H1 (cell line): Measurements from ENCODE around the gene TAP2. TPM values are rescaled to one million over a fixed set of nuclear protein-coding genes. Genes with fewer than 3 reads are reported as not detected.

Experiments used
- CTCF ChIA-PET: fragments of 300-600 bp; sonication (Branson Sonifier 250); formaldehyde crosslinking; loops from one replicate; lab custom pipeline; 2021; ENCODE audit not compliant: partially characterized antibody; lab: Charles Lee
- POLR2A ChIA-PET: fragments of 300-600 bp; sonication (Branson Sonifier 250); formaldehyde crosslinking; loops from one replicate; lab custom pipeline; 2021; ENCODE audit warnings: inconsistent platforms; ENCODE audit not compliant: partially characterized antibody; lab: Charles Lee
- DNase-seq, 2 experiments: peaks; one replicate each; pipeline versions ENCODE4 v3.0.0 to v3.0.0-alpha.2; 2010 to 2022; ENCODE audit warnings: low spot score in 2 of 2, low read depth in 1 of 2, mixed read lengths in 1 of 2
- FAIRE-seq: peaks from 2 replicates; lab custom pipeline; 2011; peaks lifted over from hg19 to GRCh38; lab: Jason Lieb, UNC
- H2AFZ ChIP-seq: 2 replicates; pipeline ENCODE4 v1.8.1; 2012; ENCODE audit warnings: low read length, inconsistent platforms
- H2AK5ac ChIP-seq: 2 replicates; pipeline ENCODE4 v1.6.1; 2013; ENCODE audit warnings: low read depth, low read length
- H2BK120ac ChIP-seq: replicated peaks from 2 replicates; pipeline ENCODE3; 2013; ENCODE audit warnings: low read depth, low read length, inconsistent platforms
- H2BK12ac ChIP-seq: 2 replicates; pipeline ENCODE4 v1.6.1; 2013; ENCODE audit warnings: low read depth, low read length
- H2BK15ac ChIP-seq: 2 replicates; pipeline ENCODE4 v1.6.1; 2013; ENCODE audit warnings: low read length
- H2BK20ac ChIP-seq: 2 replicates; pipeline ENCODE4 v1.6.1; 2013; ENCODE audit warnings: low read length
- H2BK5ac ChIP-seq: 2 replicates; pipeline ENCODE4 v1.6.1; 2013; ENCODE audit warnings: low read depth, low read length
- H3K14ac ChIP-seq: 2 replicates; pipeline ENCODE4 v1.6.1; 2013; ENCODE audit warnings: inconsistent platforms; ENCODE audit not compliant: insufficient read length
- H3K18ac ChIP-seq: 2 replicates; pipeline ENCODE4 v1.6.1; 2013; ENCODE audit warnings: low read length; ENCODE audit errors: extremely low read depth
- H3K23ac ChIP-seq: 2 replicates; pipeline ENCODE4 v1.6.1; 2013; ENCODE audit warnings: inconsistent platforms; ENCODE audit not compliant: insufficient read length
- H3K23me2 ChIP-seq: 2 replicates; pipeline ENCODE4 v1.6.1; 2013; ENCODE audit warnings: low read depth, low read length
- H3K27ac ChIP-seq: 2 replicates; pipeline ENCODE4 v1.6.1; 2011; ENCODE audit warnings: low read depth, low read length, inconsistent platforms
- H3K27me3 ChIP-seq, 4 experiments: replicated peaks in 1 of 4; 1 replicate in 1 of 4; 2 replicates in 3 of 4; pipeline versions ENCODE4 v1.6.1 to v1.8.1; 2011 to 2013; ENCODE audit warnings: low read length in 3 of 4, mild to moderate bottlenecking in 3 of 4, inconsistent platforms in 2 of 4, mixed read lengths in 2 of 4, moderate library complexity in 1 of 4; ENCODE audit not compliant: control insufficient read depth in 3 of 4, insufficient read depth in 3 of 4; ENCODE audit errors: extremely low read depth in 1 of 4
- H3K36me3 ChIP-seq, 4 experiments: 2 replicates each; pipeline versions ENCODE4 v1.6.1 to v1.8.1; 2011 to 2013; ENCODE audit warnings: mild to moderate bottlenecking in 4 of 4, low read length in 3 of 4, moderate library complexity in 2 of 4, control low read depth in 1 of 4, inconsistent platforms in 1 of 4; ENCODE audit not compliant: insufficient read depth in 4 of 4, control insufficient read depth in 2 of 4
- H3K4ac ChIP-seq: replicated peaks from 2 replicates; pipeline ENCODE3; 2013; ENCODE audit warnings: low read length, low read depth, mixed read lengths, inconsistent platforms; ENCODE audit not compliant: insufficient read length
- H3K4me1 ChIP-seq, 4 experiments: replicated peaks in 1 of 4; 1 replicate in 1 of 4; 2 replicates in 3 of 4; pipeline versions ENCODE4 v1.6.1 to v1.8.1; 2011 to 2013; ENCODE audit warnings: low read length in 3 of 4, inconsistent platforms in 2 of 4, mixed read lengths in 1 of 4; ENCODE audit not compliant: insufficient read depth in 4 of 4, control insufficient read depth in 3 of 4
- H3K4me2 ChIP-seq, 2 experiments: 2 replicates each; pipeline versions ENCODE4 v1.6.1 to v1.8.1; 2011 to 2013; ENCODE audit warnings: low read depth in 2 of 2, low read length in 2 of 2, control low read depth in 1 of 2, inconsistent platforms in 1 of 2, mild to moderate bottlenecking in 1 of 2; ENCODE audit not compliant: insufficient read depth in 1 of 2
- H3K4me3 ChIP-seq, 4 experiments: fragments of 200-600, 300-600 bp in 1 of 4; sonication (generic), shearing (Covaris generic), sonication (Bioruptor Twin) in 1 of 4; 2 replicates each; pipeline versions ENCODE4 v1.5.1 to v1.8.1; 2011 to 2016; ENCODE audit warnings: low read length in 4 of 4, low read depth in 3 of 4, control low read depth in 2 of 4, inconsistent platforms in 2 of 4, mild to moderate bottlenecking in 2 of 4, mixed read lengths in 1 of 4, moderate library complexity in 1 of 4; ENCODE audit not compliant: insufficient read depth in 2 of 4; ENCODE audit errors: extremely low read depth in 1 of 4
- H3K56ac ChIP-seq: replicated peaks from 2 replicates; pipeline ENCODE3; 2013; ENCODE audit warnings: low read depth, mild to moderate bottlenecking, mixed read lengths, low read length, inconsistent platforms; ENCODE audit not compliant: insufficient read length
- H3K79me1 ChIP-seq: 2 replicates; pipeline ENCODE4 v1.6.1; 2013; ENCODE audit warnings: low read depth, low read length, control low read depth
- H3K79me2 ChIP-seq, 2 experiments: 2 replicates each; pipeline versions ENCODE4 v1.6.1 to v1.8.1; 2012 to 2013; ENCODE audit warnings: low read length in 2 of 2, mild to moderate bottlenecking in 2 of 2, inconsistent platforms in 1 of 2; ENCODE audit not compliant: insufficient read depth in 2 of 2, control insufficient read depth in 1 of 2
- H3K9ac ChIP-seq, 4 experiments: replicated peaks in 1 of 4; 1 replicate in 1 of 4; 2 replicates in 3 of 4; pipeline versions ENCODE4 v1.6.1 to v1.8.1; 2011 to 2013; ENCODE audit warnings: low read depth in 3 of 4, low read length in 3 of 4, control low read depth in 2 of 4, mild to moderate bottlenecking in 2 of 4, moderate library complexity in 2 of 4, inconsistent platforms in 1 of 4; ENCODE audit errors: extremely low read depth in 1 of 4
- H3K9me3 ChIP-seq, 2 experiments: 2 replicates each; pipeline versions ENCODE4 v1.6.1 to v1.8.1; 2012 to 2013; ENCODE audit warnings: mild to moderate bottlenecking in 2 of 2, moderate library complexity in 2 of 2, control low read depth in 1 of 2, inconsistent platforms in 1 of 2, low read depth in 1 of 2, low read length in 1 of 2, mixed read lengths in 1 of 2; ENCODE audit not compliant: insufficient read depth in 2 of 2
- H4K20me1 ChIP-seq, 2 experiments: replicated peaks in 1 of 2; 2 replicates each; pipeline versions ENCODE3 to v1.8.1; 2011 to 2013; ENCODE audit warnings: inconsistent platforms in 2 of 2, low read length in 2 of 2, mild to moderate bottlenecking in 1 of 2; ENCODE audit not compliant: insufficient read depth in 2 of 2, control insufficient read depth in 1 of 2
- H4K5ac ChIP-seq: 2 replicates; pipeline ENCODE4 v1.6.1; 2013; ENCODE audit warnings: low read length, low read depth, mixed read lengths, inconsistent platforms; ENCODE audit not compliant: insufficient read length
- H4K8ac ChIP-seq: 2 replicates; pipeline ENCODE4 v1.8.0; 2013; ENCODE audit warnings: mild to moderate bottlenecking, moderate library complexity, low read length, inconsistent platforms; ENCODE audit not compliant: insufficient read depth; ENCODE audit errors: extremely low read depth
- H4K91ac ChIP-seq: replicated peaks from 2 replicates; pipeline ENCODE3; 2013; ENCODE audit warnings: low read length, mixed read lengths, inconsistent platforms; ENCODE audit not compliant: insufficient read length
- BCL11A ChIP-seq, 2 experiments: IDR thresholded peaks; one replicate each; pipeline ENCODE4 v1.6.1; 2011; ENCODE audit warnings: low read depth in 2 of 2, low read length in 2 of 2, mild to moderate bottlenecking in 2 of 2
- CBX5 ChIP-seq: fragments of 300-800, 300-1000 bp; sonication (generic); IDR thresholded peaks from 2 replicates; pipeline ENCODE4 v1.7.1; 2016; ENCODE audit warnings: antibody characterized with exemption, low read length, low read depth
- POLR2AphosphoS5 ChIP-seq: IDR thresholded peaks from 2 replicates; pipeline ENCODE4 v1.6.1; 2011; ENCODE audit warnings: low read depth, low read length
- SAP30 ChIP-seq: fragments of 300-600 bp; sonication (generic); IDR thresholded peaks from 2 replicates; pipeline ENCODE4 v1.7.1; 2012; ENCODE audit warnings: low read length, moderate library complexity, mild to moderate bottlenecking, inconsistent platforms; ENCODE audit not compliant: insufficient read depth, insufficient replicate concordance
- SIN3A ChIP-seq, 2 experiments: IDR thresholded peaks in 1 of 2; conservative IDR thresholded peaks in 1 of 2; 2 replicates each; pipeline ENCODE4 v1.6.1; 2011 to 2012; ENCODE audit warnings: low read length in 2 of 2, improper control_type of control experiment in 1 of 2, low read depth in 1 of 2, mild to moderate bottlenecking in 1 of 2
- ZNF274 ChIP-seq: IDR thresholded peaks from 2 replicates; pipeline ENCODE4 v1.7.0; 2012; ENCODE audit warnings: low read length, borderline replicate concordance; ENCODE audit errors: extremely low read depth
- WGBS, 2 experiments: shearing (Covaris generic) in 1 of 2; methylation state at CpG; one replicate each; pipeline versions ENCODE4 v1.1.6 to v1.1.7; 2013 to 2015; ENCODE audit warnings: low lambda C conversion rate in 2 of 2, mixed read lengths in 2 of 2, inconsistent platforms in 1 of 2, low coverage in 1 of 2, missing lambda C conversion rate in 1 of 2; ENCODE audit not compliant: insufficient replicate concordance in 2 of 2, insufficient coverage in 1 of 2, insufficient read length in 1 of 2; ENCODE audit errors: extremely low coverage in 1 of 2, missing lambda C conversion rate in 1 of 2; 5-methylcytosine and 5-hydroxymethylcytosine counted together
- polyA plus RNA-seq, 7 experiments: library from polyadenylated mRNA; depleted of rRNA in 3 of 7; stranded (reverse) in 5 of 7; unstranded in 2 of 7; fragments of >200 nt in 5 of 7; fragments of 200-250 nt in 2 of 7; gene quantifications; 1 replicate in 5 of 7; 2 replicates in 1 of 7; 4 replicates in 1 of 7; pipeline versions ENCODE4 v1.2.1 to v1.2.3, GENCODE V29; 2011 to 2013; ENCODE audit warnings: missing spikeins in 2 of 7, mixed read lengths in 2 of 7
- total RNA-seq: library from RNA; stranded (reverse); fragmentation: NEBNext Ultra II Directional; extraction: Animal tissue kit (Norgen Biotek cat#: 25700); gene quantifications from 2 replicates; pipeline ENCODE4 v1.2.1, GENCODE V29; 2021

Gene TAP2
- total and polyA plus RNA-seq, 2 of the 8 experiments (the other 6 are each of a cell fraction or from before 2014, with no cell fraction given), result 11.3 to 27.2 TPM

GRCh38 chr6:32857156-32857891 is 18.8 kb upstream of the TAP2 start:
- H2BK15ac ChIP-seq, result no peak overlapping the region
- peaks cover 13% of the 10 kb centered on the region for H3K23me2 ChIP-seq
- 87% methylated on average over 14 of the region's 14 CpGs; no CpG with 5 or more reads in 1 of the 2 experiments for WGBS, 2 experiments
- H4K5ac ChIP-seq, result no peak overlapping the region
- H3K56ac ChIP-seq, result no peak overlapping the region
- H3K4me3 ChIP-seq, result no peak overlapping the region
- no peak overlapping the region for H3K4ac ChIP-seq
- no peak overlapping the region for H3K18ac ChIP-seq
- no peak overlapping the region for H2BK12ac ChIP-seq
- no peaks in the 10 kb centered on the region for H3K9me3 ChIP-seq
- H3K79me2 ChIP-seq, result no peaks in the 10 kb centered on the region
- H4K20me1 ChIP-seq, result no peaks in the 10 kb centered on the region
- no peak overlapping the region for H2AFZ ChIP-seq
- no peak overlapping the region for H3K4me2 ChIP-seq
- H3K23ac ChIP-seq, result no peak overlapping the region
- H2BK120ac ChIP-seq, result no peak overlapping the region
- no peak overlapping the region for H3K9ac ChIP-seq
- CTCF ChIA-PET, result interaction anchor here (0.8 to 19.9 kb wide), 8 partner anchors 11 to 612 kb away, joined by 3 to 402 read pairs (median 5); partner anchors contain the start of genes BRD2, HLA-DMA, PSMB8 and TAP2
- no peak overlapping the region for H2BK20ac ChIP-seq
- no peak overlapping the region for H4K91ac ChIP-seq
- POLR2A ChIA-PET, result interaction anchor here (1.2 to 2.6 kb wide), 2 partner anchors 18 to 114 kb away, joined by 4 to 10 read pairs; partner anchors contain the start of gene TAP2
- peaks cover 3 to 29% (median 26%) of the 10 kb centered on the region in 4 experiments for H3K27me3 ChIP-seq
- H3K79me1 ChIP-seq, result no peaks in the 10 kb centered on the region
- DNase-seq (no peak), FAIRE-seq (no peak)
- no peak overlapping the region for H2BK5ac ChIP-seq
- no peak overlapping the region for H3K14ac ChIP-seq
- no peaks in the 10 kb centered on the region for H3K36me3 ChIP-seq
- H3K4me1 ChIP-seq, result peaks cover 0 to 6% (median 1%) of the 10 kb centered on the region in 4 experiments; a peak in 6 of 7 replicates
- H4K8ac ChIP-seq, result no peak overlapping the region
- H3K27ac ChIP-seq, result no peak overlapping the region
- H2AK5ac ChIP-seq, result no peak overlapping the region
- no peak for TF ChIP-seq CBX5
- no peak for TF ChIP-seq ZNF274
- TF ChIP-seq SAP30, result no peak
- TF ChIP-seq POLR2AphosphoS5, result no peak
- TF ChIP-seq SIN3A (conservative IDR thresholded peaks at IDR 0.05 in 1 of 2, IDR thresholded peaks at IDR 0.05 in 1 of 2; ENCODE audit: low read depth in 1 of 2, low read length in 2 of 2), result no peak
- no peak for TF ChIP-seq BCL11A (IDR thresholded peaks at IDR 0.05; ENCODE audit: low read depth in 2 of 2, low read length in 2 of 2)
